ENCODE results near the gene OGFOD3. TPM values are rescaled to one million over a fixed set of nuclear protein-coding genes. Genes with fewer than 3 reads are reported as not detected.

OGFOD3 gene
- total RNA-seq, 1 experiment from 2014 or later: 26.6 TPM

DNA sequence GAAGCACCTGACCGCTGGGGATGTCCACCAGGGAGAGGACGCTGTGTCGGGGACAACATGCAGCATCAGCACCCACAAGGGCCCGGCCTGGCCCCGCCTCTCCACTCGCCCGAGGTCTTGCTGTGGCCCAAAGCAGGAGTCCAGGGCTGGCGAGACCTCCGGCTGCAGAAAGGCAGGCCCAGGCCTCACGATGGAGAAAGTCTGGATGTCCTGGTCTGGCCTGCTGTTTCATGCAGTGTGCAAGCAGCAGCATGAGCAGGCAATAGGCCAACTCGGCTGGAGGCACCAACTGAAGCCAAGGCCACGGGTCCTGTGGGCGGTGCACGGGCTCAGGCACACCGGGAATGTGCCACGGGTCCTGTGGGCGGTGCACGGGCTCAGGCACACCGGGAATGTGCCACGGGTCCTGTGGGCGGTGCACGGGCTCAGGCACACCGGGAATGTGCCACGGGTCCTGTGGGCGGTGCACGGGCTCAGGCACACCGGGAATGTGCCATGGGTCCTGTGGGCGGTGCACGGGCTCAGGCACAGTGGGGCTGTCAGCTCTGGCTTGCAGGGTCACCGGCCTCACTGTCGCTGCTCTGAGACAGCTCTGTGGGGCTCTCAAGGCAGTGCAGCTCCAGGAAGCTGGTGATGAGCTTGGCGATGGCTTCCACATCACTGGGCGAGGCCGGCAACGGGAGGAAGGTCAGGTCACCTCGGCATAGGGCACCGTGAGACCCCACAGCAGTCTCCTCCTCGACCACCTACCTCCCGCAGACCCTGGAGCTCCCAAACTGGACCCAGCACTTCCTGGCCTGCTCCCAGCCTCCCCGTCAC lies 25.3 kb upstream of the OGFOD3 start:
- Histone ChIP-seq H3K27me3 (ENCODE audit: insufficient read depth, low read depth) (no peaks in the 10 kb centered on the region), H3F3A (ENCODE audit: insufficient read depth, low read depth) (no peaks in the 10 kb centered on the region), H3K4me2 (no peak overlapping the region), H3K4me1 (replicated peaks; ENCODE audit: insufficient read depth) (no peaks in the 10 kb centered on the region), H3K9me3 (ENCODE audit: insufficient read depth, low read depth) (no peaks in the 10 kb centered on the region), H3K27ac (no peak overlapping the region), H3K4me3 (no peak overlapping the region), H3K9me2 (ENCODE audit: insufficient read depth) (no peaks in the 10 kb centered on the region), H3K36me3 (ENCODE audit: low read depth) (no peaks in the 10 kb centered on the region), H4K20me1 (ENCODE audit: insufficient read depth) (no peaks in the 10 kb centered on the region), H3K79me2 (ENCODE audit: low read depth) (no peaks in the 10 kb centered on the region), H2AFZ (no peak overlapping the region)
- DNase-seq: no peak
- CTCF ChIA-PET: interaction anchor here (0.6 kb wide), 1 partner anchor 19 kb away, joined by 6 read pairs; no protein-coding TSS in a partner anchor
- TF ChIP-seq, protein P1, sequence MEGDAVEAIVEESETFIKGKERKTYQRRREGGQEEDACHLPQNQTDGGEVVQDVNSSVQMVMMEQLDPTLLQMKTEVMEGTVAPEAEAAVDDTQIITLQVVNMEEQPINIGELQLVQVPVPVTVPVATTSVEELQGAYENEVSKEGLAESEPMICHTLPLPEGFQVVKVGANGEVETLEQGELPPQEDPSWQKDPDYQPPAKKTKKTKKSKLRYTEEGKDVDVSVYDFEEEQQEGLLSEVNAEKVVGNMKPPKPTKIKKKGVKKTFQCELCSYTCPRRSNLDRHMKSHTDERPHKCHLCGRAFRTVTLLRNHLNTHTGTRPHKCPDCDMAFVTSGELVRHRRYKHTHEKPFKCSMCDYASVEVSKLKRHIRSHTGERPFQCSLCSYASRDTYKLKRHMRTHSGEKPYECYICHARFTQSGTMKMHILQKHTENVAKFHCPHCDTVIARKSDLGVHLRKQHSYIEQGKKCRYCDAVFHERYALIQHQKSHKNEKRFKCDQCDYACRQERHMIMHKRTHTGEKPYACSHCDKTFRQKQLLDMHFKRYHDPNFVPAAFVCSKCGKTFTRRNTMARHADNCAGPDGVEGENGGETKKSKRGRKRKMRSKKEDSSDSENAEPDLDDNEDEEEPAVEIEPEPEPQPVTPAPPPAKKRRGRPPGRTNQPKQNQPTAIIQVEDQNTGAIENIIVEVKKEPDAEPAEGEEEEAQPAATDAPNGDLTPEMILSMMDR (conservative IDR thresholded peaks at IDR 0.05): no peak
- TF ChIP-seq EZH2 (IDR thresholded peaks at IDR 0.05; ENCODE audit: low read depth): no peak
- intact Hi-C loops (cut with micrococcal nuclease; ENCODE audit: unreplicated experiment): no loop called here
- no TSS peak for BruUV-seq (replicated peaks)
- POLR2A ChIA-PET (ENCODE audit: unreplicated experiment): no interaction called here

DNA sequence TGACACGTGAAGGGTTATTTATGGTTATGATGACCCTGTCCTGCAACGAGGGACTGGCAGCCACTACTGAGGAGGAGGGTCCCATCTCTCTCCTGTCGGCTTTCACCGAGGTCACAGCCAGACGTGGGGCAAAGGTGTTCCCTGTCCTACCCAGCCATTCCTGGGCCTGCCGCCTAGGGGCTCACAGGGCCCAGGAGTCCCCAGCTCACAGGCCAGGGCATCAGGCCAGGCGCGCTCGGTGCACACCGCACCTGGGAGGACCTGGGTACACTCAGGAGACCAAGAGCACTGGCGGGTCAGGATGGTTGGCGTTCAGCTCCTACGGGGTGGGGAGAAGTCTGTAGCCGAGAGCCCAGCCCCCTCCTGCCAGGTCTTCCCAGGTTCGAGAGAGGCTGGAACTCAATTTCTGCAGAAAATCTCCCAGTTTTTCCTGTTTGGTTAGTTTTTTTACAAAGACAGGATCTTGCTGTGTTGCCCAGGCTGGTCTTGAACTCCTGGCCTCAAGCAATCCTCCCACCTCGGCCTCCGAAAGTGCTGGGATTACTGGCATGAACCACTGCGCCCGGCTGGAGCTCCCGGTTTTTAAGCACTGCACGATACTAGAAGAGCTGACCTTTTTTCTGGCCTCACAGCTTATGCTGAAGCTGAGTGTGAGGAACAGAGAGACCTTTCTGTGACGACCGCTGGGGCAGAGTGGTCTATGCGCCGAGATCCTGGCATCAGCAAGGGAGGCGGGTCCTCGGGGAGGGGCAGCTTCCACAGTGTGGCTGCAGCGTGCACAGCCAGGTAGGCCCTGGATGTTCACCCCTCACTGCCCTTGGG lies 24.5 kb upstream of the OGFOD3 start:
- no peak for DNase-seq
- no peaks in the 10 kb centered on the region for H3K27me3 ChIP-seq (ENCODE audit: insufficient read depth, low read depth)
- H3K27ac ChIP-seq: no peak overlapping the region
- no peak overlapping the region for H2AFZ ChIP-seq
- no peaks in the 10 kb centered on the region for H3K9me2 ChIP-seq (ENCODE audit: insufficient read depth)
- POLR2A ChIA-PET (ENCODE audit: unreplicated experiment): no interaction called here
- H4K20me1 ChIP-seq (ENCODE audit: insufficient read depth): no peaks in the 10 kb centered on the region
- TSS peak; percentile 36 for BruUV-seq (replicated peaks)
- no peaks in the 10 kb centered on the region for H3F3A ChIP-seq (ENCODE audit: insufficient read depth, low read depth)
- TF ChIP-seq, protein P1 (conservative IDR thresholded peaks at IDR 0.05): no peak
- TF ChIP-seq EZH2 (IDR thresholded peaks at IDR 0.05; ENCODE audit: low read depth): no peak
- H3K4me2 ChIP-seq: no peak overlapping the region
- no peak overlapping the region for H3K4me3 ChIP-seq
- H3K4me1 ChIP-seq (replicated peaks; ENCODE audit: insufficient read depth): no peaks in the 10 kb centered on the region
- H3K36me3 ChIP-seq (ENCODE audit: low read depth): no peaks in the 10 kb centered on the region
- CTCF ChIA-PET: no interaction called here
- H3K9me3 ChIP-seq (ENCODE audit: insufficient read depth, low read depth): no peaks in the 10 kb centered on the region
- intact Hi-C loops (cut with micrococcal nuclease; ENCODE audit: unreplicated experiment): no loop called here
- no peaks in the 10 kb centered on the region for H3K79me2 ChIP-seq (ENCODE audit: low read depth)

DNA sequence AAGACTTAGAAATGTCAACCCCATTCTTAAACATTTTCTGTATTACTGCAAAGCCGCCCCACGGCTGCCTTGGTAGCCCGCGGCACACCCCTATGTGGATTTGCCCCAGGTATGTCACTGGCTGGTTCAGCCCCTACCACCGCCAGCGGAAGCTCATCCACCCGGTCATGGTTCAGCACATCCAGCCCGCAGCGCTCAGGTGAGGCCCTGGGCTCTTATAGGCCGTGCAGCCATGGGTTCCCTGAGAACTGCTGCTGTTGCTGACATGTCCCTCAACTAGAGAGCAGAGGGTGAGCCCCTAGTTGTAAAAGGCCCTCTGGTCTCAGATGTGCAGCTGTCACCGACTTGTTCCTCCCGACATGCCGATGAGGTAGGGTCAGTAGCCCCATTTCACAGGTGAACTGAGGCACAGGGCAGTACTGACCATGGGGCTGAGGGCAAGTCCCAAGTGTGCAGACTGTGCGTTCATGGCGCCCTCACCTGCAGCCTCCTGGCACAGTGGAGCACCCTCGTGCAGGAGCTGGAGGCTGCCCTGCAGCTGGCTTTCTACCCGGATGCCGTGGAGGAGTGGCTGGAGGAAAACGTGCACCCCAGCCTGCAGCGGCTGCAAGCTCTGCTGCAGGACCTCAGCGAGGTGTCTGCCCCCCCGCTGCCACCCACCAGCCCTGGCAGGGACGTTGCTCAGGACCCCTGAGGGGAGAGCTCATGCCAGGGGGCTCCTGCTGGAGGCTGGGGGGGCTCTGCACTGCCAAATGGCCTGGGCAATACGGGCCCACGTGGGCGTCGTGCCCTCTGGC lies 23.5 kb upstream of the OGFOD3 start:
- H3K27ac ChIP-seq: no peak overlapping the region
- DNase-seq: no peak
- H3K4me2 ChIP-seq: no peak overlapping the region
- H3K79me2 ChIP-seq (ENCODE audit: low read depth): no peaks in the 10 kb centered on the region
- H3K9me2 ChIP-seq (ENCODE audit: insufficient read depth): no peaks in the 10 kb centered on the region
- BruUV-seq (replicated peaks): no TSS peak
- no peaks in the 10 kb centered on the region for H3K9me3 ChIP-seq (ENCODE audit: insufficient read depth, low read depth)
- H3K27me3 ChIP-seq (ENCODE audit: insufficient read depth, low read depth): no peaks in the 10 kb centered on the region
- ChIA-PET CTCF (no interaction called here), POLR2A (ENCODE audit: unreplicated experiment) (no interaction called here)
- H4K20me1 ChIP-seq (ENCODE audit: insufficient read depth): no peaks in the 10 kb centered on the region
- intact Hi-C loops (cut with micrococcal nuclease; ENCODE audit: unreplicated experiment): no loop called here
- H3K36me3 ChIP-seq (ENCODE audit: low read depth): no peaks in the 10 kb centered on the region
- H3F3A ChIP-seq (ENCODE audit: insufficient read depth, low read depth): no peaks in the 10 kb centered on the region
- H3K4me1 ChIP-seq (replicated peaks; ENCODE audit: insufficient read depth): no peaks in the 10 kb centered on the region
- no peak overlapping the region for H3K4me3 ChIP-seq
- no peak overlapping the region for H2AFZ ChIP-seq
- no peak for TF ChIP-seq EZH2 (IDR thresholded peaks at IDR 0.05; ENCODE audit: low read depth)
- TF ChIP-seq, protein P1 (conservative IDR thresholded peaks at IDR 0.05): no peak

All from PC-9 (cell line).